ENCODE measurements around the gene ANKRD31.
A peak's percentile ranks its signal among the peaks of the same experiment; 100 is the strongest.
"Not testable (repeated sequence)": the region's sequence is repeated elsewhere in the genome, so short reads cannot be mapped to it uniquely, and the experiment has no call there.

ANKRD31 gene

DNA sequence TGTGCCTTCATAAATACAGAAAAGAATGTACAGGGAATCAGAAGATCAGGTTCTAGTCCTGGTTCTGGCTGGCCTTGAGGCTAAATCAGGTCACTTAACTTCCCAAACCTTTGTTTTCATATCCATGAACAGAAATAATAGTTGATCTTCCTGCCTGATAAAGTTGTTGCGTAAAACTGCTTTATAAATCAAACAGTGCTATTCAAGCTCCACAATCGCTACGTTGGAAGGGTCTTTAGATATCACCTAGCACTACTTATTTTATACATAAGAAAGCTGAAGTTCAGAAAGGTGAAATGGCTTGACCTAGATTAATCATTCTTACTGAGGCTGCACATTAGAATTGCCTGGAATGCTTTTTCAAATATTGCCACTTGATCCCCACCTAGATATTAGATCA is 148.0 kb downstream of the ANKRD31 start:
- CTCF ChIA-PET: no interaction called here
- Mint-ChIP-seq H3K9me3 (no peaks in the 10 kb centered on the region), H3K27ac (no peak overlapping the region), H3K4me3 (no peak overlapping the region), H3K27me3 (no peaks in the 10 kb centered on the region), H3K4me1 (peaks cover 4% of the 10 kb centered on the region), H3K36me3 (no peaks in the 10 kb centered on the region)
- DNase-seq: no peak

DNA sequence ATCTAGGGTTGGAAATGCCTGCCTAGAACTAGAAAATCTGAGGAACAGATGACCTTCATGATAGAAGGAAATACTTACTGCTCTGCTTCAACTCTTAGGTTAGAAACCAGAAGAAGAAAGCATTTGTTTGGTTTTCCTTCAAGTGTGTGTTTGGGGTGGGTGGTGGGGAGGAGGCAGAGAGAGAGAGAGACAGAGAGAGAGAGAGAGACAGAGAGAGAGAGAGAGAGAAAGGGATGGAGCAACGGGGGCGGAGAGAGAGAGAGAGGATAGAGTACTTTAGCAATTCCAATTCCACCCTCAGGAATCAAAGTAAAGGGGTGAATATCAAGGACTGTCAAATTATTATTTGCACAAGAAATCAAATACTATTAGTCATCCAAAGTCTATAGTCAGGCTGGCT is 155.2 kb downstream of the ANKRD31 start:
- no peaks in the 10 kb centered on the region for H3K27me3 Mint-ChIP-seq
- CTCF ChIA-PET: no interaction called here
- no peak for DNase-seq

DNA sequence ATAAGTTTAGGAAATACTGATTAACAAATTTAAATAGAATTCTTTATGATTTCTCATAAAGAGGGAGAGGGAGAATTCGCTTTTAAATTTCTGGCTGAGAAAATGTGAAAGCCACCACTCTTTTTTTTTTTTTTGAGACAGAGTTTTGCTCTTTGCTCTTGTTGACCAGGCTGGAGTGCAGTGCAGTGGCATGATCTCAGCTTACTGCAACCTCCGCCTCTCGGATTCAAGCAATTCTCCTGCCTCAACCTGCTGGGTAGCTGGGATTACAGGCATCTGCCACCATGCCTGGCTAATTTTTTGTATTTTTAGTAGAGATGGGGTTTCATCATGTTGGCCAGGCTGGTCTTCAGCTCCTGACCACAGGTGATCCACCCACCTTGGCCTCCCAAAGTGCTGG is 157.3 kb downstream of the ANKRD31 start:
- H3K4me1 Mint-ChIP-seq, H3K4me3 Mint-ChIP-seq, H3K9me3 Mint-ChIP-seq, H3K27ac Mint-ChIP-seq, H3K36me3 Mint-ChIP-seq, CTCF ChIA-PET, DNase-seq, H3K27me3 Mint-ChIP-seq: not testable (repeated sequence)

More for the DNA sequence above, 155.2 kb downstream of the ANKRD31 start:
- H3K4me3 Mint-ChIP-seq: no peak overlapping the region
- H3K4me1 Mint-ChIP-seq: peaks cover 5% of the 10 kb centered on the region
- no peaks in the 10 kb centered on the region for H3K36me3 Mint-ChIP-seq
- no peak overlapping the region for H3K27ac Mint-ChIP-seq
- no peaks in the 10 kb centered on the region for H3K9me3 Mint-ChIP-seq

DNA sequence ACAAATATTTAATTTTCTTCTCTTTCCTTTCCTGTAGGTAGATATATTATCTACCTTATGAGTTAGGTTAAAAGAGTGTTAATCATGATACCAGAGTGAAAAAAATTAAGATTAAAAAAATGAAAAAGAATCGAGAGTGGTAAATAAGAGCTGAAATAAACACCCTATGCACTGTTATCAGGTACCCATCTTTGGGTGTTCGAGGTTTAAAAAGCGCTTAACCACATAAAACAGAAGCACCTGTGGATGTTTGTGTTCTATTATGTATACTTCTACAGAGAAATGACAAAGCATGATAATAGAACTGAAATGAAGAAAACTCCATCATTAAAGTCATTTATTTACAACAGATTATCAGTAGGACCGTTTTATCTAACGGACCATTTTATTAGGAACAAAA is 158.7 kb downstream of the ANKRD31 start:
- CTCF ChIA-PET: no interaction called here
- no peak for DNase-seq
- Mint-ChIP-seq H3K4me1 (peaks cover 8% of the 10 kb centered on the region), H3K27me3 (no peaks in the 10 kb centered on the region), H3K36me3 (no peaks in the 10 kb centered on the region), H3K27ac (no peak overlapping the region), H3K4me3 (no peak overlapping the region), H3K9me3 (no peaks in the 10 kb centered on the region)

DNA sequence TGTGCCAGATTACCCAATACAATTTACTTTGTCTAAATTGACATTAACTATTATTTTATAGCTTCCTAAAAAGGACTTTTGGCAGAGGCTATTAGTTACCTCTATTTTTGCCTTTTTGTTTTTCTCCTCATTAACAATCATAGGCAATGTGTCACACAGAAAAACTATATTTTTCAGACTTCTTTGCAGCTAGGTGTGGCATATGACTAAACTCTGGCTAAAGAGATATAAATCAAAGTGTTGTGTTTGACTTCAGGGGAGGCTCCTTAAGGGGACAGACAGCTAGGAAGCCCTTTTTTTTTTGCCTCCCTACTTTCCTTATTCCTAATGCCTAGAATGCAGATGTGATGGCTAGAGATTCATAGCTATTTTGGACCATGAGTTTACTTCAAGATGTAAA is 164.6 kb downstream of the ANKRD31 start:
- Mint-ChIP-seq H3K27ac (no peak overlapping the region), H3K4me1 (peaks cover 3% of the 10 kb centered on the region), H3K4me3 (no peak overlapping the region), H3K9me3 (peaks cover 2% of the 10 kb centered on the region), H3K36me3 (no peaks in the 10 kb centered on the region), H3K27me3 (no peaks in the 10 kb centered on the region)
- CTCF ChIA-PET: no interaction called here
- DNase-seq: no peak

DNA sequence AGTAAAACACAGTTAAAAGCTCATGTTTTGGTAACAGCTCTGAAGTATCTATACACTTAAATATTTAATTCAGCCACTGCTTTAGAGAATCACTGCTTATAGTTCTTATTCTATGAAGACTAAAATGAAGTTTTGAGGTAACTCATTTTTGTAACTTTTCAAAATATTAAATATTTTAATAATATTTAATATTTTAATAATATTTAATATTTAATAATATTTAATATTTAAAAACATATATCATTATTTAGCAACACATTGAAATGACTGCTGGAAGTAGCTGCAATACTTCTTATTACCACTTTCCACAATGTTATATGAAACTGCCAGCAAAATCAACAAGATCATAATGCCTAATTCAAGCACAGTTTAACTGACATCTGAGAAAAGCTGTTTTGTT is 165.6 kb downstream of the ANKRD31 start:
- Mint-ChIP-seq H3K9me3 (peaks cover 2% of the 10 kb centered on the region), H3K27ac (no peak overlapping the region), H3K36me3 (no peaks in the 10 kb centered on the region), H3K4me3 (no peak overlapping the region), H3K4me1 (peaks cover 3% of the 10 kb centered on the region), H3K27me3 (no peaks in the 10 kb centered on the region)
- DNase-seq: no peak
- CTCF ChIA-PET: interaction anchor here (0.9 to 1.3 kb wide), 2 partner anchors 14 to 19 kb away, joined by 3 read pairs; partner anchors contain the start of gene GCNT4

DNA sequence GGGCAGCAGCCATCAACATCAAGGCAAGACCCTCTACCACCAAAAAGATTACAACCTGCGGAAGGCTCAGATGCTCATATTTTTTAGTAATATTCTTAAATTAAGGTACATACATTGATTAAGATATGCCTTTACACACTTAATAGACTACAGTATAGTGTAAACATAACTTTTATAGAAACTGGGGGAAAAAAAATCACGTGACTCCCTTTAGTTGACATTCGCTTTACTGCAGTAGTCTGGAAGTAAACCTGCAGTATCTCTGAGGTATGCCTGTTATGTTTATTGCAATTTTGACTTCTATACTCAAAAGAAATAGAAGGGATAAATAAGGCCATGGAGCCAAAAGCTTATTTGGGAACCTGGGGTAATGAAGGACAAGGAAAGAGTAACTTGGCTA is 169.2 kb downstream of the ANKRD31 start:
- no peak overlapping the region for H3K4me3 Mint-ChIP-seq
- H3K27me3 Mint-ChIP-seq: no peaks in the 10 kb centered on the region
- peaks cover 2% of the 10 kb centered on the region for H3K9me3 Mint-ChIP-seq
- no peak for DNase-seq
- peaks cover 9% of the 10 kb centered on the region for H3K4me1 Mint-ChIP-seq
- no peak overlapping the region for H3K27ac Mint-ChIP-seq
- H3K36me3 Mint-ChIP-seq: peaks cover 1% of the 10 kb centered on the region
- CTCF ChIA-PET: no interaction called here

DNA sequence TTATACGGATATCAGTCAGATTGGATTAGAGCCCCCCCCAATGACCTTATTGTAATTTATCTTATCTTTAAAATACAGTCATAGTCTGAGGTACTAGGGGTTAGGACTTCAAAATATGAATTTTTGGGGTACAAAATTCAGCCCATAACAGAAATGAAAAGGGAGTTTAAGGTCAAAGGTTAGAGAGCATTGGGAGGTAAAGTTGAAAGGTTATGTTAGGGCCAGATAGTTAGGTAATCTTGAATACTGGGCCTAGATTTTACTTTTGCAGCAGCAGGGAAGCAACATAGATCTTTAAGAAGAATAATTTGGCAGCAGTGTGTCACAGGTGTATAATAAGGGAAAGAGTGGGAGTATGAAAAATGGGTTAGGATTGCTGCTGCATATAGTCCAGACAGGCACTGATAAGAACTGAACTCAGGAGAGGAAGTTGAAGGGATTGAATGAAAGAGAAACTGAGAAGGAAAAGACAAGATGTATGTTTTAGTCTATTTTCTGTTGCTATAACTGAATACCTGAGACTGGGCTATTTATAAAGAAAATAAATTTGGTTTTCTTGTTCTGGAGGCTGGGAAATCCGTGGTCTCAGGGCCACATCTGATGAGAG is 173.7 kb downstream of the ANKRD31 start:
- CTCF ChIA-PET: no interaction called here
- no peaks in the 10 kb centered on the region for H3K27me3 Mint-ChIP-seq
- no peak for DNase-seq
- no peak overlapping the region for H3K4me3 Mint-ChIP-seq
- H3K4me1 Mint-ChIP-seq: peaks cover 46% of the 10 kb centered on the region
- peaks cover 1% of the 10 kb centered on the region for H3K36me3 Mint-ChIP-seq
- no peaks in the 10 kb centered on the region for H3K9me3 Mint-ChIP-seq
- peak overlapping the region; percentile 60 for H3K27ac Mint-ChIP-seq

DNA sequence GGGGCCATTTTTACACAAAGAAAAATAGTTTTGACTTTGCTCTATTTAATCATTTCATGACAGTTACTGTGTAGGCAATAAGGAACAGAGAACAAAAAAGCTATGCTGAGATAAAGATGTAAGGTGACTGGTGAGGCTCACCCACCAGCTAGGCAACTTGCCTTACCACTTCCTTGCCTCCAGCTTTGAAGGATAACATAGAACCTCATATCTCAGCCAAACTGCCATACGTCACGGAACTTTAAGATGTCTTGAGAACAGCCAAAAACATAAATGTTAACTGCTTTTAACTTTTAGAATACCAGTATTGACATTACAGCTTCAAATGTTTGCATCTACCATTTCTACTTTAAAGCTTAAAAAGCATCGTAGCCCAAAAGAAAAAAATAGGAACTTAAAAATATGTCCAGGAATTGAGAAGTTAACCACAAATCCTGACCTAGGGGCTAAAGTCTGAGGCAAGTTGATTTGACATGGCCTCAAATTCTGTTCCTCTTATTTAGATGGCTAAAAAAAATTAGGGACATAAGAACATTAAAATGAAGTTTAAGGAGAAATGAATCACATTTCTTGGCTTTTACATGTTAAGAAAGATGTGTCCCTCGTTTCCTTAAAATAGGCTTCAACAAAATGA is 176.6 kb downstream of the ANKRD31 start:
- Mint-ChIP-seq H3K4me3 (no peak overlapping the region), H3K4me1 (peaks cover 70% of the 10 kb centered on the region), H3K27ac (peak overlapping the region; percentile 87), H3K27me3 (no peaks in the 10 kb centered on the region), H3K36me3 (peaks cover 1% of the 10 kb centered on the region), H3K9me3 (no peaks in the 10 kb centered on the region)
- DNase-seq: peak; percentile 63
- CTCF ChIA-PET: interaction anchor here (0.7 to 1.9 kb wide), 4 partner anchors 9 to 177 kb away, joined by 3 to 10 read pairs (median 4); no protein-coding TSS in a partner anchor

DNA sequence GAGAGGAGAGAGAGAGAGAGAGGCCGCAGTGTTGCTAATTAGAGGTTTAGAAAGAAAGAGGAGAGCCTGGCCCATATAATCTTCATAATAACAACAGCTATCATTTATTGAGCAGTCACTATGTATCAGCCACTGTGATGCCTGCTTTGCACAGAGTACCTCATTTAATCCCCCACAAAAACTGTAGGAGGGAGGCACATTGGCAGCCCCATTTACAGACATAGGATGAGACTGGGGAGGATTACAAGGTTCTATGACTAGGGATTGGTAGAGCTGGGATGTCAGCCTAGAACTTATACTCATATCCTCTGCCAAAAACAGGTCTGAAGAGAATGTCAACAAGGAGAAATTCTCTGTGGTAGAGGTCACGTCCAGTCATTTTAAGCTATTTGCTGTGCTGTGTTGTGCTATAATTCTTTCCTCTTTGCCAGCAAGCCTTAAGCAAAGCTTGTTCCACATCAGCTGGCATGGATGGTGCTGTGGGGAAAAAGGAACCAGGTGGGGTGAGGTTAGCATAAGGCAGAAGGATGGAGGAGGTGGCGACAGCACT is 177.6 kb downstream of the ANKRD31 start:
- Mint-ChIP-seq H3K4me1 (peaks cover 79% of the 10 kb centered on the region), H3K9me3 (no peaks in the 10 kb centered on the region), H3K36me3 (peaks cover 1% of the 10 kb centered on the region), H3K27ac (peak overlapping the region; percentile 87), H3K4me3 (no peak overlapping the region), H3K27me3 (peaks cover 4% of the 10 kb centered on the region)
- DNase-seq: no peak
- CTCF ChIA-PET: interaction anchor here (0.8 to 1.9 kb wide), 4 partner anchors 9 to 178 kb away, joined by 3 to 10 read pairs (median 4); partner anchors contain the start of gene ANKRD31

DNA sequence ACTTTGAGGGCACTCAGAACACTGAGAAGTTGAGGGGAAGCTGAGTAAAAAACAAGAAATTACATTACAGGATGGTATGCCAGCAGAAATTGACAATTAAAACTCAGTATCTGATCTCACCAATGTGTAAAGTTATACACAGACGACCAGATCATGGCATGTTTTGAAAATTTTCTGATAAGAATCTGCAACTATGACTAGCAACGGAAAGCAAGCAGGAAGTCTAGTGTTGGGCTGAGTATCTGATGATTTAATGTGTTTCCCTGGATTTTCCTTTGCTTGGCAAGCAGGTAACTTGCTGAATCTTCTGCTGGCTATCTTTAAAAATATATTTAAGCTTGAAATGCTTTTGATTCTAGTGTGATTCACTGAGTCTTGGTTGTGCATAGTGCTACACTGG is 179.1 kb downstream of the ANKRD31 start:
- Mint-ChIP-seq H3K27ac (peak overlapping the region; percentile 55), H3K36me3 (no peaks in the 10 kb centered on the region), H3K4me1 (peaks cover 77% of the 10 kb centered on the region), H3K27me3 (peaks cover 10% of the 10 kb centered on the region), H3K9me3 (no peaks in the 10 kb centered on the region), H3K4me3 (no peak overlapping the region)
- CTCF ChIA-PET: no interaction called here
- no peak for DNase-seq

DNA sequence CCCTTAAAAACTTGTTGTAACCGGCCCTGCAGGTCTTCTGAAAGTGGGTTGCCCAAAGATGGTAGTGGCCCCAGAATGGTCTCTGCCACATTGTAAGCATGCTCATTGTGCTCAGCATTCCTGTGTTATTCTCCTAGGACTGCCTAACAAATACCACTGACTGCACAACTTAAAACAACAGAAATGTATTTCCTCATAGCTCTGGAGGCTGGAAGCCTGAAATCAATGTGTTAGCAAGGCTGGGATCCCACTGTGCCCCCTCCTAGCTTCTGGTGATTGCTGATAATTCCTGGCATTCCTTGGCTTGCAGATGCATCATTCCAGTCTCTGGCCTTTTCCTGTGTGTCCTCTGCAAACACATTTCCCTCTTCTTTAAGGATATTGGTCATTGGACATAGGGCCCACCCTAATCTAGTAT is 180.9 kb downstream of the ANKRD31 start:
- H3K36me3 Mint-ChIP-seq: no peaks in the 10 kb centered on the region
- H3K4me1 Mint-ChIP-seq: peaks cover 81% of the 10 kb centered on the region
- H3K9me3 Mint-ChIP-seq: no peaks in the 10 kb centered on the region
- CTCF ChIA-PET: interaction anchor here (0.8 kb wide), 1 partner anchor 10 kb away, joined by 3 read pairs; no protein-coding TSS in a partner anchor
- no peak overlapping the region for H3K27ac Mint-ChIP-seq
- no peak overlapping the region for H3K4me3 Mint-ChIP-seq
- H3K27me3 Mint-ChIP-seq: peaks cover 10% of the 10 kb centered on the region
- no peak for DNase-seq

DNA sequence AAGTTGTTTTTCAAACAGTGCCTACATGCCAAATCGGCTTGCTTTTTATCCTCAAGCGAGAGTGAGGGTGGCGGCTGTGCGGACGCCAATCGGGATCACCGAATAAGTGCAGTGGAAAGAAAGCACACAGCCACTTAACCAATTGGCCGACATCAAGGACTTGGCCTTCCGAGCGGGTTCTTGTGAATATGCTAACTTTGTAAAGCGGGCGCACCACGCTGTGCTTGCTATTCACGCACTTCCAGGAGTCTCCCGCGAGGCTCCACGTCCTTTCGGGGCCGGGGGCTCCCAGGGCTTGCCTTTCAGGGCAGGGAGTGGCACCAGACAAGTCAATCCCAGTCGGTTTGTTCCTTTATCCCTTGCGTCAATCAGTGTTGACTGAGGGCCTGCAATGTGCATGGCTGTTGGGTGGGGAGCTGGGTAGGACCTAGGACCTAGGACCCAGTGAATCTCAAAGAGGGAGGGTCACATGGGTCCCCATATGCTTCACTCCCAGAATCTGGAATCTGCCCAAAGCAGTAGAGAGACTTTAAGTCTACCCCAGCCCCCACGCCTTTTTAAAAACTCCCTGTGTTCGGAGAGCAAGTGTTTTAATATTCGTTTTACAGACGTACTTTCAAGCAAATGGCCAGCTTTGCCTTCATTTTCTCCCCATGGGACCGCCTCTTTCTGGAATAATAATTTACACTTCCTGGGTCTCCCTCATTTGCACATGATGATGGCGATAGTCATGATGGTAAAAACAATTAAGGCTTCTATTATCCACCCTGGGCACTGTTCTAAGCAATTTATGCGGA is 182.3 kb downstream of the ANKRD31 start:
- H3K9me3 Mint-ChIP-seq: no peaks in the 10 kb centered on the region
- H3K27me3 Mint-ChIP-seq: peaks cover 10% of the 10 kb centered on the region
- H3K27ac Mint-ChIP-seq: peak overlapping the region; percentile 92
- H3K36me3 Mint-ChIP-seq: no peaks in the 10 kb centered on the region
- peaks cover 81% of the 10 kb centered on the region for H3K4me1 Mint-ChIP-seq
- peak overlapping the region; percentile 88 for H3K4me3 Mint-ChIP-seq
- DNase-seq: peak; percentile 30
- CTCF ChIA-PET: interaction anchor here (2.2 kb wide), 1 partner anchor 182 kb away, joined by 7 read pairs; the partner anchor contains the start of gene ANKRD31
